Endothelial cell of umbilical vein (primary cell): ENCODE measurements around the gene APC2. TPM values are rescaled to one million over a fixed set of nuclear protein-coding genes. Genes with fewer than 3 reads are reported as not detected.

Experiments
- BruUV-seq: library from RNA; stranded (reverse); fragments of 400-500 nt; replicated peaks from 2 replicates; lab custom pipeline; 2021; lab: Mats Ljungman, UMichigan
- CTCF ChIA-PET: fragments of 300-600, 350-600 bp; sonication (Branson Sonifier 250); formaldehyde crosslinking; loops from one replicate; lab custom pipeline; 2021; ENCODE audit warnings: antibody characterized with exemption, inconsistent platforms; lab: Charles Lee
- POLR2A ChIA-PET: fragments of 300-600, 350-600 bp; sonication (Branson Sonifier 250); formaldehyde crosslinking; loops from one replicate; lab custom pipeline; 2021; ENCODE audit warnings: antibody characterized with exemption, inconsistent platforms; lab: Charles Lee
- DNase-seq: peaks from one replicate; pipeline ENCODE4 v3.0.0-alpha.2; 2011; ENCODE audit warnings: low read depth, low spot score
- FAIRE-seq: peaks from 2 replicates; lab custom pipeline; 2011; peaks lifted over from hg19 to GRCh38; lab: Jason Lieb, UNC
- H2AFZ ChIP-seq: 2 replicates; pipeline ENCODE4 v1.6.0; 2012; ENCODE audit warnings: low read depth, low read length, control low read depth, inconsistent platforms
- H3K27ac ChIP-seq: 2 replicates; pipeline ENCODE4 v1.5.1; 2011; ENCODE audit warnings: low read depth, mild to moderate bottlenecking, control low read depth, low read length, moderate library complexity; ENCODE audit not compliant: insufficient read depth
- H3K27me3 ChIP-seq, 2 experiments: 2 replicates each; pipeline versions ENCODE4 v1.6.0 to v1.6.1; 2011; ENCODE audit warnings: low read length in 2 of 2, mixed read lengths in 1 of 2; ENCODE audit not compliant: control insufficient read depth in 2 of 2, insufficient read depth in 2 of 2
- H3K36me3 ChIP-seq, 2 experiments: 2 replicates in 1 of 2; 3 replicates in 1 of 2; pipeline ENCODE4 v1.5.1; 2011; ENCODE audit warnings: low read length in 2 of 2, mild to moderate bottlenecking in 1 of 2, moderate library complexity in 1 of 2; ENCODE audit not compliant: control insufficient read depth in 2 of 2, insufficient read depth in 2 of 2; ENCODE audit errors: extremely low read depth in 1 of 2
- H3K4me1 ChIP-seq: 3 replicates; pipeline ENCODE4 v1.5.1; 2011; ENCODE audit warnings: mild to moderate bottlenecking, low read length; ENCODE audit not compliant: control insufficient read depth, insufficient read depth; ENCODE audit errors: extremely low read depth
- H3K4me2 ChIP-seq: 2 replicates; pipeline ENCODE4 v1.6.1; 2011; ENCODE audit warnings: low read length, control low read depth, mixed read lengths; ENCODE audit not compliant: insufficient read depth
- H3K4me3 ChIP-seq, 3 experiments: fragments of 200-600 bp in 1 of 3; sonication (generic), shearing (Covaris generic) in 1 of 3; replicated peaks in 1 of 3; 2 replicates each; pipeline ENCODE4 v1.5.1; 2011 to 2016; ENCODE audit warnings: control low read depth in 3 of 3, low read length in 3 of 3, mild to moderate bottlenecking in 2 of 3, inconsistent platforms in 1 of 3, low read depth in 1 of 3, moderate library complexity in 1 of 3; ENCODE audit not compliant: insufficient read depth in 1 of 3
- H3K79me2 ChIP-seq: 2 replicates; pipeline ENCODE4 v1.6.0; 2012; ENCODE audit warnings: low read length, inconsistent platforms; ENCODE audit not compliant: control insufficient read depth, insufficient read depth
- H3K9ac ChIP-seq: replicated peaks from 2 replicates; pipeline ENCODE3; 2011; ENCODE audit warnings: low read length, control low read depth; ENCODE audit not compliant: insufficient read depth; ENCODE audit errors: extremely low read depth
- H3K9me1 ChIP-seq: replicated peaks from 3 replicates; pipeline ENCODE4 v1.6.0; 2011; ENCODE audit warnings: mild to moderate bottlenecking, low read length; ENCODE audit not compliant: control insufficient read depth, insufficient read depth; ENCODE audit errors: extremely low read depth
- H3K9me3 ChIP-seq: replicated peaks from 2 replicates; pipeline ENCODE4 v1.5.1; 2012; ENCODE audit warnings: low read length, inconsistent platforms; ENCODE audit not compliant: control insufficient read depth, insufficient read depth
- H4K20me1 ChIP-seq: replicated peaks from 2 replicates; pipeline ENCODE3; 2011; ENCODE audit warnings: mild to moderate bottlenecking, low read length; ENCODE audit not compliant: control insufficient read depth, insufficient read depth; ENCODE audit errors: extremely low read depth
- CTCF ChIP-seq, 2 donors: IDR thresholded peaks; 1 replicate in 1 of 2; 2 replicates in 1 of 2; pipeline ENCODE4 v1.5.1; 2011; ENCODE audit warnings: low read length in 2 of 2, mild to moderate bottlenecking in 2 of 2, moderate library complexity in 2 of 2, control low read depth in 1 of 2, inconsistent platforms in 1 of 2, low read depth in 1 of 2; ENCODE audit not compliant: insufficient read depth in 1 of 2; ENCODE audit errors: extremely low read depth in 1 of 2
- EZH2 ChIP-seq: IDR thresholded peaks from 2 replicates; pipeline ENCODE4 v1.6.1; 2012; ENCODE audit warnings: borderline replicate concordance, low read depth, mild to moderate bottlenecking, moderate library complexity, low read length, inconsistent platforms; ENCODE audit not compliant: severe bottlenecking
- GATA2 ChIP-seq: IDR thresholded peaks from 2 replicates; pipeline ENCODE4 v1.7.0; 2011; ENCODE audit warnings: low read depth, mild to moderate bottlenecking, moderate library complexity, mixed read lengths, low read length; ENCODE audit not compliant: insufficient read length, insufficient read depth
- MAX ChIP-seq: IDR thresholded peaks from 2 replicates; pipeline ENCODE4 v1.6.1; 2011; ENCODE audit not compliant: insufficient read depth, insufficient read length
- MYC ChIP-seq: IDR thresholded peaks from one replicate; pipeline ENCODE4 v1.6.1; 2011; ENCODE audit warnings: mild to moderate bottlenecking, low read depth, low read length
- POLR2AphosphoS5 ChIP-seq: IDR thresholded peaks from 2 replicates; pipeline ENCODE4 v1.6.1; 2012; ENCODE audit warnings: low read depth, mild to moderate bottlenecking, control low read depth, low read length, moderate library complexity; ENCODE audit not compliant: insufficient read depth
- dilution Hi-C: fragments of 300-500 bp; cut with MboI; formaldehyde crosslinking; loops from one replicate; pipeline ENCODE4 v1.15.0; 2019; ENCODE audit warnings: low sequenced_read_pairs; ENCODE audit not compliant: extremely low pct_ligation_motif_present
- intact Hi-C: fragments of 100-400 bp; cut with micrococcal nuclease; formaldehyde crosslinking; loops from one replicate; pipeline ENCODE4 v1.10.0; 2022
- polyA plus RNA-seq, 4 experiments: library from polyadenylated mRNA; depleted of rRNA in 3 of 4; stranded (reverse) in 3 of 4; unstranded in 1 of 4; fragments of >200 nt; gene quantifications; 2 replicates each; pipeline versions ENCODE4 v1.2.1 to v1.2.3, GENCODE V29; 2011 to 2012; ENCODE audit warnings: missing spikeins in 1 of 4
- total RNA-seq: library from RNA; stranded (reverse); gene quantifications from 2 replicates; pipeline ENCODE4 v1.2.3, GENCODE V29; 2021

The APC2 gene
- total and polyA plus RNA-seq, 2 donors (not counting 3 experiments of a cell fraction or from before 2014, with no cell fraction given), result 0.01 to 0.04 TPM

- Histone ChIP-seq H3K79me2 (peaks cover 5% of the 10 kb centered on the region), H4K20me1 (no peaks in the 10 kb centered on the region), H3K27ac (no peak overlapping the region), H3K9me1 (no peaks in the 10 kb centered on the region), H3K9me3 (no peaks in the 10 kb centered on the region), H3K36me3 (peaks cover 0 to 3% of the 10 kb centered on the region in 2 experiments), H2AFZ (no peak overlapping the region), H3K4me2 (no peak overlapping the region), H3K4me3 (no peak overlapping the region), H3K27me3 (peaks cover 22 to 40% of the 10 kb centered on the region in 2 experiments), H3K9ac (no peak overlapping the region), H3K4me1 (peaks cover 7% of the 10 kb centered on the region)
- DNase-seq (no peak), FAIRE-seq (no peak)
- POLR2A ChIA-PET, result no interaction called here
- CTCF ChIA-PET, result interaction anchor here (0.9 to 2.4 kb wide), 4 partner anchors 8 to 29 kb away, joined by 3 to 12 read pairs (median 4); no protein-coding TSS in a partner anchor
- TF ChIP-seq MYC (no peak), POLR2AphosphoS5 (no peak), EZH2 (no peak), GATA2 (no peak), CTCF (IDR thresholded peaks at IDR 0.05; ENCODE audit: extremely low read depth in 1 of 2, insufficient read depth in 1 of 2, low read depth in 1 of 2, low read length in 2 of 2) (no peak), MAX (no peak)
- BruUV-seq, result no TSS peak
- dilution Hi-C loops (no loop called here), intact Hi-C loops (no loop called here)
These were observed 24.3 kb downstream of the APC2 start for GRCh38 chr19:1474011-1474764.
